Esophagus muscularis mucosa (tissue), 4 donors: ENCODE results near the gene CCT3. TPM values are rescaled to one million over a fixed set of nuclear protein-coding genes. Genes with fewer than 3 reads are reported as not detected.
"Not testable (repeated sequence)": the region's sequence is repeated elsewhere in the genome, so short reads cannot be mapped to it uniquely, and the experiment has no call there.

Experiments used
- DNase-seq: peaks from one replicate; pipeline ENCODE4 v3.0.0-alpha.2; 2017; ENCODE audit errors: extremely low spot score
- H3K27ac ChIP-seq, 4 donors: fragments of 200-600 bp; sonication (generic); replicated peaks in 1 of 4; 1 replicate in 3 of 4; 2 replicates in 1 of 4; pipeline ENCODE4 v1.5.1; 2016 to 2019; ENCODE audit warnings: mild to moderate bottlenecking in 1 of 4
- H3K27me3 ChIP-seq, 4 donors: fragments of 200-600 bp; sonication (generic); one replicate each; pipeline versions ENCODE4 v1.5.1 to v1.6.0; 2016 to 2019
- H3K36me3 ChIP-seq, 4 donors: fragments of 200-600 bp; sonication (generic); one replicate each; pipeline ENCODE4 v1.5.1; 2016 to 2019
- H3K4me1 ChIP-seq, 4 donors: fragments of 200-600 bp; sonication (generic); one replicate each; pipeline ENCODE4 v1.5.1; 2016 to 2019
- H3K4me3 ChIP-seq, 4 donors: fragments of 200-600 bp; sonication (generic); 1 replicate in 2 of 4; 2 replicates in 2 of 4; pipeline ENCODE4 v1.5.1; 2016 to 2019; ENCODE audit warnings: mild to moderate bottlenecking in 4 of 4, moderate library complexity in 1 of 4
- H3K9me3 ChIP-seq, 4 donors: fragments of 200-600 bp; sonication (generic); 1 replicate in 3 of 4; 2 replicates in 1 of 4; pipeline ENCODE4 v1.5.1; 2016 to 2019
- CTCF ChIP-seq, 3 experiments: fragments of 200-600 bp in 2 of 3; fragments of 450-650 bp in 1 of 3; sonication (generic) in 2 of 3; IDR thresholded peaks; one replicate each; pipeline ENCODE4 v1.5.1; 2017 to 2019; ENCODE audit warnings: antibody characterized with exemption in 3 of 3, mild to moderate bottlenecking in 2 of 3, moderate library complexity in 1 of 3
- EP300 ChIP-seq: sonication (generic); formaldehyde crosslinking; IDR thresholded peaks from one replicate; pipeline ENCODE4 v1.6.1; 2017; ENCODE audit warnings: antibody characterized with exemption
- POLR2A ChIP-seq: fragments of 450-650 bp; IDR thresholded peaks from one replicate; pipeline ENCODE4 v1.6.1; 2017; ENCODE audit warnings: antibody characterized with exemption, moderate library complexity, mild to moderate bottlenecking, low read depth
- POLR2AphosphoS5 ChIP-seq, 2 donors: sonication (generic); formaldehyde crosslinking; IDR thresholded peaks; one replicate each; pipeline ENCODE4 v1.6.1; 2017; ENCODE audit warnings: antibody characterized with exemption in 2 of 2
- WGBS: methylation state at CpG from one replicate; pipeline ENCODE4 v1.1.5; 2018; 5-methylcytosine and 5-hydroxymethylcytosine counted together
- intact Hi-C: fragments of 100-400 bp; cut with DNase I; formaldehyde crosslinking; loops from one replicate; pipeline ENCODE4 v1.15.1; 2023
- total RNA-seq, 4 donors: library from RNA; depleted of rRNA; stranded (reverse); fragments of >200 nt; gene quantifications; one replicate each; pipeline versions ENCODE4 v1.1.0 to v1.2.1, GENCODE V29; 2016

The CCT3 gene
- total RNA-seq, 4 donors from 2014 or later: 172 to 241 (median 222) TPM

GRCh38 chr1:156373546-156373945, 35.5 kb upstream of the CCT3 start:
- no peaks in the 10 kb centered on the region for H3K36me3 ChIP-seq
- H3K4me1 ChIP-seq: peaks cover 0 to 11% (median 9%) of the 10 kb centered on the region in 4 donors
- H3K27me3 ChIP-seq: peaks cover 0 to 64% (median 12%) of the 10 kb centered on the region in 4 donors
- H3K9me3 ChIP-seq: no peaks in the 10 kb centered on the region
- intact Hi-C loops: no loop called here
- DNase-seq: no peak
- H3K4me3 ChIP-seq: no peak overlapping the region
- TF ChIP-seq CTCF (IDR thresholded peaks at IDR 0.05): no peak
- TF ChIP-seq POLR2A: no peak
- no peak for TF ChIP-seq EP300
- TF ChIP-seq POLR2AphosphoS5 (IDR thresholded peaks at IDR 0.05): no peak
- H3K27ac ChIP-seq: no peak overlapping the region

GRCh38 chr1:156372876-156373275, 34.8 kb upstream of the CCT3 start:
- Histone ChIP-seq H3K36me3 (no peaks in the 10 kb centered on the region), H3K4me1 (peaks cover 0 to 11% (median 9%) of the 10 kb centered on the region in 4 donors), H3K27ac (no peak overlapping the region), H3K9me3 (no peaks in the 10 kb centered on the region), H3K27me3 (peaks cover 0 to 71% (median 12%) of the 10 kb centered on the region in 4 donors), H3K4me3 (no peak overlapping the region)
- intact Hi-C loops: no loop called here
- DNase-seq: no peak
- 85% methylated on average over 4 of the region's 4 CpGs for WGBS
- TF ChIP-seq CTCF (IDR thresholded peaks at IDR 0.05): no peak
- TF ChIP-seq POLR2A: no peak
- no peak for TF ChIP-seq POLR2AphosphoS5 (IDR thresholded peaks at IDR 0.05)
- no peak for TF ChIP-seq EP300

GRCh38 chr1:156372265-156372586, 34.1 kb upstream of the CCT3 start:
- no peak for TF ChIP-seq EP300
- no peak for TF ChIP-seq CTCF (IDR thresholded peaks at IDR 0.05)
- TF ChIP-seq POLR2A: no peak
- TF ChIP-seq POLR2AphosphoS5 (IDR thresholded peaks at IDR 0.05): no peak
- intact Hi-C loops: no loop called here
- Histone ChIP-seq H3K27ac (no peak overlapping the region), H3K36me3 (no peaks in the 10 kb centered on the region), H3K4me1 (peaks cover 0 to 11% (median 9%) of the 10 kb centered on the region in 4 donors), H3K4me3 (no peak overlapping the region), H3K9me3 (no peaks in the 10 kb centered on the region), H3K27me3 (peaks cover 0 to 78% (median 12%) of the 10 kb centered on the region in 4 donors)
- no peak for DNase-seq

- H3K27me3 ChIP-seq: peaks cover 0 to 79% (median 12%) of the 10 kb centered on the region in 4 donors
- TF ChIP-seq EP300 (no peak), POLR2A (no peak), POLR2AphosphoS5 (IDR thresholded peaks at IDR 0.05) (no peak), CTCF (IDR thresholded peaks at IDR 0.05) (no peak)
- H3K27ac ChIP-seq: no peak overlapping the region
- no peaks in the 10 kb centered on the region for H3K36me3 ChIP-seq
- DNase-seq: no peak
- H3K4me1 ChIP-seq: peaks cover 0 to 11% (median 9%) of the 10 kb centered on the region in 4 donors
- no peak overlapping the region for H3K4me3 ChIP-seq
- intact Hi-C loops: no loop called here
- 62% methylated on average over 7 of the region's 7 CpGs for WGBS
- no peaks in the 10 kb centered on the region for H3K9me3 ChIP-seq
Measured at GRCh38 chr1:156371553-156372264, 33.6 kb upstream of the CCT3 start.

- H3K9me3 ChIP-seq, H3K36me3 ChIP-seq, intact Hi-C loops, H3K27ac ChIP-seq, DNase-seq: not testable (repeated sequence)
- Histone ChIP-seq H3K27me3 (peaks cover 0 to 85% (median 12%) of the 10 kb centered on the region in 4 donors), H3K4me1 (peaks cover 0 to 11% (median 9%) of the 10 kb centered on the region in 4 donors), H3K4me3 (peak overlapping the region in 2 of 4 donors; percentile 43 to 49)
- 89% methylated on average over 10 of the region's 10 CpGs for WGBS
Measured at GRCh38 chr1:156369685-156370286, 31.7 kb upstream of the CCT3 start.
